ENCODE results near the gene DNAJC30.
"Not testable (repeated sequence)": the region's sequence is repeated elsewhere in the genome, so short reads cannot be mapped to it uniquely, and the experiment has no call there.

The DNAJC30 gene

DNA sequence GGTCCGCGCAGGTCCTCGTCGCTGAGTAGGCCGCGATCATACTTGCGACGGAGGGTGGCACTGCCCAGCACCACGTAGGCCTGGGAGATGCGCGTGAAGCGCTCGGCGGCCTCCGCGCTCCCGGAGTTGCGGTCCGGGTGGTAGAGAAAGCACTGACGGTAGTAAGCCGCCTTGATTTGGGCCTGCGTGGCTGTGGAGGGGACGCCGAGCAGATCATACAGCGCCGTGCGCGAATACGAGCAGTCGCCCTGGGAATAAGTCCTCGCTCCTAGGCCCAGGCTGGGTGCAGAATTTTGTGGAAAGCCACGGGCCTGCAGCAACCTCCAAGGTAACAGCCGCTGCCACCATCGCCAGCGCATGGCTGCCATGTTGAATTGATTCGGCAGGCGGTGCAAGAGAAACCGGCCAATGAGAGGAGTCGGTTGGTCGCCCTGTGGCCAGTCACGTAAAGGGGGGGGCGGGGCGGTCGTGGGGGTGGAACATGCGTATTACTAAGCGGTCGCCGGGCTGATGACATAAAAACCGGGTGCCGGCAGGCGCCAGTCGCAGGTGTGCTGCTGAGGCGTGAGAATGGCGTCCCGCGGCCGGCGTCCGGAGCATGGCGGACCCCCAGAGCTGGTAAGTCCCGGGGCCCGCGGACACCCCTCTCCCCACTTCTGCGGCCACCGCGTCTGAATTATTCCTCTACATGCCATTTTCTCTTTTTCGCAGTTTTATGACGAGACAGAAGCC is at the start of gene DNAJC30, which contains the start of gene BUD23:
Gene DNAJC30, minus strand, starts transcription at position 398 of the 732 bp plus-strand sequence. Its CDS starts 30 bp downstream, at position 368.
Gene BUD23, plus strand, starts transcription at position 542 of the 732 bp plus-strand sequence. Its CDS starts 29 bp downstream, at position 571.
- DNase-seq (ENCODE audit: low read depth), result peak; percentile 93

DNA sequence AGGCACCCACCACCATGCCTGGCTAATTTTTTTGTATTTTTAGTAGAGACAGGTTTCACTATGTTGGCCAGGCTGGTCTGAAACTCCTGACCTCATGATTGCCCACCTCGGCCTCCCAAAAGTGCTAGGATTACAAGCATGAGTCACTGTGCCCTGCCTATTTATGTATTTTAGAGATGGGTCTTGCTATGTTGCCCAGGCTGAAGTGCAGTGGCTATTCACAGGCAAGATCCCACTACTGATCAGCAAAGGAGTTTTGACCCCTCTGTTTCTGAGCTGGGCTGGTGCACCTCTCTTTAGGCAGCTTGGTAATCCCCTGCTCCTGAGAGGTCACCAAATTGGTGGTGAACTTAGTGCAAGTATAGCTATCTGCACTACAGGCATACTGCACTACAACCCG is 49.1 kb upstream of the DNAJC30 start:
- no peak for DNase-seq (ENCODE audit: low read depth)

DNA sequence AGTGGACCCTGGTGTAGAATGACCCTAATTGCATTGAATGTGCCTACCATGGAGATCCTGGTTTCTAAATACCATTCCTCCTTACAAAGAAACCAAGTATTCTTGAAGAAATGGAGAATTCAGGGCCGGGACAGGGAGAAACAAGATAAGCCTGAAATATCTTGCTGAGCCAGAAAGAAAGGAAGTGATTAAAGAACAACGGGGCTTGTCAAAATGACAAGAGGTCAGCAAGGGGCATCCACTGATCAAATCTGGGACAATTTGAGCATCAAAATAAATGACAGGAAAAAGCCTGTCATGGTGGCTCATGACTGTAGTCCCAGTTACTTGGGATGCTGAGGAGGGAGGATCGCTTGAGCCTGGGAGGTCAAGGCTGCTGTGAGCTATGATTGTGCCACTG is 47.2 kb upstream of the DNAJC30 start:
- no peak for DNase-seq (ENCODE audit: low read depth)

DNA sequence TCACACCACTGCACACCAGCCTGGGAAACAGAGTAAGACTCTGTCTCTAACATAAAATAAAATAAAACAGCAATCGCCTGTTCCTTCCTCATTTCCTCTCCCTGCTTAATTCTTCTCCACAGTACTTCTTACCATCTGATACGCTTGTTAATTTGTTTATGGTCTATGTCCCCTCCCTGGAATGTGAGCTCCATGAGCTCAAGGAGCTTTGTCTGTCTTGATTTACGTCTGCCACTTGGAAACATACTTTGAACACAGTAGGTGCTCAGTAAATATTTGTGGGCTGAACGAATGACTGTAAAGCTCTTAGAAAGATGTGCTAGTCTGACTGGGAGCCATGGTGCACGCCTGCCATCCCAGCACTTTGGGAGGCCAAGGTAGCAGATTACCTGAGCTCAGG is 45.3 kb upstream of the DNAJC30 start:
- DNase-seq (ENCODE audit: low read depth), result no peak

DNA sequence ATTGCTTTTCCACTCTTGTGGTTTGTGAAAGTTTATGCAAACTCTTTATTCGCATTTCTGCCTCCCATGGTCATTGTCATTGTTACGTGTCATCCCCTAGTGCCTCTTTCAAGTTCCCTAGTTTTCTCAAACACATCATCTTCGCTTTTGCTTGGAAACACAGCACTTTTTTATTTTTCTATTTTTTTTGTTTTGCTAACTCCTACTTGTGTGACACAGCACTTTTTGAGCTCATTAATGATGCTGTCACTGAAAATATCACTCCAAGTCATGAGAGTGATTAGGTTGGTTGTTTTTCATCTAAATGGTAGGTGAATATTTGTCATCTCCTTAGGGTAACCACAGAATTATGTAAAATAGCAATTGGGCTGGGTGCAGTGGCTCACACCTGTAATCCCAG is 44.7 kb upstream of the DNAJC30 start:
- no peak for DNase-seq (ENCODE audit: low read depth)

DNA sequence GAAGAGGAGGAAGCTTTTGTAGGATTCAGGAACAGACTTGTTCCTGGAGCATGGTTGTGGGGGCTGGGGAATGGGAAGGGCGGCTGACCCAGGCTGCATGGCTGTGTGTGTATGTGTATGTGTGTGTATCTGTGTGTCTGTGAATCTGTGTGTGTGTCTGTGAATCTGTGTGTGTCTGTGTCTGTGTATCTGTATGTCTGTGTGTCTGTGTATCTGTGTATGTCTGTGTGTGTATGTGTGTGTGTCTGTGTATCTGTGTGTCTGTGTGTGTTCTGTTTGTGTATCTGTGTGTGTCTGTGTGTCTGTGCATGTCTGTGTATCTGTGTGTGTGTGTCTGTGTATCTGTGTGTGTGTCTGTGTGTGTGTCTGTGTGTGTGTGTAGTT is 42.8 kb upstream of the DNAJC30 start:
- no peak for DNase-seq (ENCODE audit: low read depth)

DNA sequence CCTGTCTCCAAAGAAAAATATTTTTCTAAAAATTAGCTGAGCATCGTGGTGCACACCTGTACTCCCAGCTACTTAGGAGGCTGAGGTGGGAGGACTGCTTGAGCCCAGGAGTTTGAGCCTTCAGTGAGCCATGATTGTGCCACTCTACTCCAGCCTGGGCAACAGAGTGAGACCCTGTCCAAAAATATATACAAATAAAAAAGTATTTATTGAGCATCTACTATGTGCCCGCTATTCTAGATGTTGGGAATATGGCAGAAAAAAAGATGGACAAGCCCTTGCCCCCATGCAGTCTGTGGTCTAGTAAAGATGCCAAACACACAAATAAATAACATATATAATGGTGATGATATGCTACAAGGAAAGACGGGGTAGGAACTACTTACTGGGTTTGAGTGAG is 40.6 kb upstream of the DNAJC30 start:
- DNase-seq (ENCODE audit: low read depth), result no peak

DNA sequence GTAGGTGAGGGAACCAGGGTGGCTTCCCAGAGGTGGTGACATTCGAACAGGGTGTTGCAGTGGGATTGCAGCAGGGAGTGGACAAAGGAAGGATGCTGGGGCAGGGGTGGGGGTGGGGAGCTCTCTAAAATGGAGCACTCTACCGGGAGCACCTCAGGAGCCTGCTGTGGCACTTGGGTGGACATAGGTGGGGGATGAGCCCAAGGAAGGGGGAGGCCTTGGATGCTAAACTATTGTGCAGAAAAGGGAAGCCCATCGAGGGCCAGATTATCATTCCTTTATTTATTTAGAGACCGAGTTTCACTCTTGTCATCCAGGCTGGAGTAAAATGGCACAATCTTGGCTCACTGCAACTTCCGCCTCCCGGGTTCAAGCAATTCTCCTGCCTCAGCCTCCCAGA is 39.5 kb upstream of the DNAJC30 start:
- no peak for DNase-seq (ENCODE audit: low read depth)

DNA sequence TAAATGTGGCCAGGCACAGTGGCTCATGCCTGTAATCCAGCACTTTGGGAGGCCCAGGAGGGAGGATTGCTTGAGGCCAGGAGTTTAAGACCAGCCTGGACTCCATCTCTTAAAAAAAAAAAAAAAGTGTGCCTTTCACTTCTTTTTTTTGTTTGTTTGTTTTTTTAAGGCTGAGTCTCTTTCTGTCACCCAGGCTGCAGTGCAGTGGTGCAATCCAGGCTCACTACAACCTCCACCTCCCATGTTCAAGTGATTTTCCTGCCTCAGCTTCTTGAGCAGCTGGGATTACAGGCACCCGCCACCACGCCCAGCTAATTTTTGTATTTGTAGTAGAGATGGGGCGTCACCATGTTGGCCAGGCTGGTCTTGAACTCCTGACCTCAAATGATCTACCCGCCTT is 38.9 kb upstream of the DNAJC30 start:
- DNase-seq (ENCODE audit: low read depth), result not testable (repeated sequence)

DNA sequence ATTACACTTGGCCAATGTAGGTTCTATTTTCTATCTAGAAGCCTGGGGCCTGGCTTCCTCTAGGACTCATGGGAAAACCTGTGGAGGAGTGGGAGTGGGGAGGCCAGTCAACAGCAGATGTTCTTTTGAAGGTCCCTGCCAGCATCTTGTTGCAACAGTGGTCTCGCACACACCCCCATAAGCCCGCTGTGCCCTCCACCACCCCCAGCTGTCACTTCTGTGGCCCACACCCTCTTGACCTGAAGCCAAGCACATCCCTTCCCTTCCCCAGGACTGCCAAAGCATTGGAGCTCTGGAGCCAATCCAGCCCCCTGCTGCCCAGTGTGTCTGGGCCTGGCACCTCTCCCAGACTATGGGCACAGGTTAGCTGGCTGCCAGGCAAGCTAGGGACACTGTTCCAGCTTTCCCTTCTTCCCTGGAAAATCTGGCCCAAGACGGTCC is 38.1 kb upstream of the DNAJC30 start:
- no peak for DNase-seq (ENCODE audit: low read depth)

DNA sequence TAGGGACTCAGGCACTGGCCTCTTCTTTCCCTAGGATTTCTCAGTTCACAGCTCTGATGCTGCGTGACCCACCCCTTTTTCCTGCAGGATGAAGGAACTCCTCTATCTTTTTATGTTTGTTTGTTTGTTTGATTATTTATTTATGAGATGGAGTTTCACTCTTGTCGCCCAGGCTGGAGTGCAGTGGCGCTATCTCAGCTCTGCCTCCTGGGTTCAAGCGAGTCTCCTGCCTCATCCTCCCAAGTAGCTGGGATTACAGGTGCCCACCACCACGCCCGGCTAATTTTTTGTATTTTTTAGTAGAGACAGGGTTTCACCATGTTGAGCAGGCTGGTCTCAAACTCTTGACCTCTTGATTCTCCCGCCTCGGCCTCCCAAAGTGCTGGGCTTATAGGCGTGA is 37.2 kb upstream of the DNAJC30 start:
- not testable (repeated sequence) for DNase-seq (ENCODE audit: low read depth)

DNA sequence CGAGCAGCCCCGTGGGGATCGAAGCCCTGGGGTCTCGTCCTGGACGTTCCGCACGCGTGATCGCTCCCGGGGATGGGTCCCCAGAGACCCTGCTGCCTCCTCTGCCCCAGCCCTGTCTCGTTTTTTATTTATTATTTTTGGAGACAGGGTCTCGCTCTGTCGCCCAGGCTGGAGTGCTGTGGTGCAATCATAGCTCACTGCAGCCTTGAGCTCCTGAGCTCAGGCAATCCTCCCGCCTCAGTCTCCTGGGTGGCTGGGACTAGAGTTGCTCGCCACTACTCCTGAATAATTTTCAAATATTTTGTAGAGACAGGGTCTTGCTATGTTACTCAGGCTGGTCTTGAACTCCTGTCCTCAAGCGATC is 36.5 kb upstream of the DNAJC30 start:
- no peak for DNase-seq (ENCODE audit: low read depth)

DNA sequence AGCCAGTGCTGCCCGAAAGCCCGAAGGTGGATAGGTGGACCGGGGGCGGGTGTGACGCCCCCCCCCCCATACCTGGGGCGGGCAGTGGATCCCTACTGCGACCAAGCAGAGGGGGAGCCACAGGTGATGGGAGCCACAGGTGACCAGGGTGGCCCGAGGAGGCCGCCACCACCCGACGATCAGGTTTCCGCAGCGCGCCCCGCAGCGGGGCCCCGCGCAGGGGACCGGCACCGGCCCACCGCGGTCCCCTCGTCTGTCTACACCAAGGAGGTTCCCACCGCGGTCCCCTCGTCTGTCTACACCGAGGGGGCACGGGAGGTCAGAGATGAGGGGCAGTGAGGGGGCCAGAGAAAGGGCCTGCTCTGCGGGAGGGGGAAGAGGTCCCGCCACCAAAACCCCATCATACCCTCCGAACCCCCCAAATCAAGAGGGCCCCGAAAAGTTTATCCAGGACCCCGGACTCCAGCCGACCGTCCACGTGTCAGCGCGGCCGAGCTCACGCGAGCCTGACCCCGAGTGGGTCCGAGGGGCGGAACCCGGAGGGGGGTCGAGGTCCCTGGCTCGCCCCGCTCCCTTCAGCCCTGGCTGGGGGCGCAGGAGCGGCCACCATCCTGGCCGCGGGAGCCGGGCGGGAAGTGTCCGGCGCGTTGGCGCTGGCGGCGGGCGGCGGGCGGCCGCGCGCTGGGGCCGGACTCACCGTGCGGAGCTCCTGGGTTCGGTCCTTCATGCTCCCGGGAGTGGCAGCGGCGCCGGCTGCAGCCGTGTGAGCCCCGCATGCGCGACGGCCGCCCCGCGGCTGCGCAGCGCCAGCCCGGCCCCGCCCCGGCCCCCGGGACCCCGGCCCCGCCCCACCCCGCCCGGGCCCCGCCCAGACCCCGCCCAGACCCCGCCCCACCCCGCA is 35.9 kb upstream of the DNAJC30 start, which contains the start of gene STX1A:
Gene STX1A, minus strand, starts transcription at position 765 of the 901 bp plus-strand sequence. Its CDS starts 38 bp downstream, at position 727.
- DNase-seq (ENCODE audit: low read depth), result peak; percentile 41

DNA sequence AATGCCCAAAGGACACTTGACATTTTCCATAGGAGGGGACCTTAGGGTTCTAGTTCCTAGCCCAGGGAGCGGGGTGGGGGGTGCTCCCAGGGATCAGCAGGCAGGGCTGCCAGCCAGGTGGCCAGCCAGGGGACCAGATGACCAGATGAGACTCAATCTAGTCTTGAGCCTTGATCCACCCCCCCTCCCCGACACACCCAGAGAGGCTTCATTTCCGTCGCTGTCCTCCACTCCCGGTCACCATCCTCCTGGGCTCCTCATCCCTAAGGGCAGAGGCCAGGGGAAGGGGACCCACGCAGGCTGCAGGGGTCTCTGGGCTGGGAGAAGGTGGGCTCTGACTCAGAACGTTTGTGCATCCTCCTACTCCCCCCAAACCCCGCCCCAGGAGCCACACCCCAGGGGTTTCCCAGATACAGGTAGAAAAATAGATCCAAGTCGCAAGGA is 35.2 kb upstream of the DNAJC30 start:
- no peak for DNase-seq (ENCODE audit: low read depth)

DNA sequence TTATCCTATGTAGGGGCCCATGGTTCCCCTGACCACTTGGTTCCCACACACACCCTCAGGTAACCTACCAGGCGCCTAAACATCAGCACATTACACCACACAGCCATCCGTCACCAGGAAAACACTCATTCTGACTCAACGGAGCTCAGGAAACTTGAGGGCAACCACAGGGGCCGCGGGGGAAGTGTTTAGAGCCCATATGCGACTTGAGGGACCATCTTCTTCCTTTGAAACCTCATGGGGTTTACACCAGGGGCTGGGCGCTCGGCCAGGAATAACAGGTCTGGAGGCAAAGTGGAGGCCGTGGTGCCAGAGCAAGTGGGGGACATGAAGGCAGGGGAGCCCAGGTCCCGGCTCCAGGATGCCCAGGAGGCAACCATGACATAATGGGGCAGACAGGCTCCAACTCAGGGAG is 34.7 kb upstream of the DNAJC30 start:
- peak; percentile 81 for DNase-seq (ENCODE audit: low read depth)

DNA sequence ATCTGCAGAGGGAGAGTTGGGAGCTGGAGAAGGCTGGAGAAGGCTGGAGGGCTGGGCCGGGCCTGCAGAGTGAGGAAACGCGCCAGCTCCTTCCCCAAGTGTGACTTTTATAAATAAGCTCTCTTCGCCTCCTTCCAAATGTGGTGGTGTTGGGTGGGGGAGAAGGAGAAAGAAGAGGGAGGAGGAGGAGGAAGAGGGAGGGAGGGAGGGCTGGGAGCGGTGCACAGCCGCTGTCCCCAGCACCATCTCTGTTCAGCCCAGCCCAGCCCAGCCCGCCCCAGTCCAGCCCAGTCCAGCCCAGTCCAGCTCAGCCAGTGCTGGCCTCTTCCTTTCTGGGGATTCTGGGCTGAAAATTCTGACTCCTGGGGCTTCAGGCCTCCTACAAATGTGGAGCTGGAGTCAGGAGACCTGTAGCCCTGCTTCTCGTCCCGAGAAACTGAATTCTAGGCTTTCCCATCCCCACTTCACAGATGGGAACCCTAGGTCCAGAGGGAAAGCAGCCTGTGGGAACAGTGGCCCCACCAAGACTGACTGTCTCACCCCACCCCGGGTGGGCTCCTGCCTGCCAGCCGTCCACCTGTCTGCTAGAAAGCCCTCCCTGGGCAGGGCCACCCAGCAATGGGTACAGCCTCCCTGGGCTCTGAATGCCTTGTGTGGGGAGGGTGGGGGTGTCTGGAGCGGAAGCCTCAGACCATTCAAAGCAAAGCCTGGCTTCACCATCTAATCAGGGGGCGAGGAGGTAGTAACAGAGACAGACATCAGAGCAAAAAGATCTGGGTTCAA is 34.0 kb upstream of the DNAJC30 start:
- DNase-seq (ENCODE audit: low read depth), result no peak

DNA sequence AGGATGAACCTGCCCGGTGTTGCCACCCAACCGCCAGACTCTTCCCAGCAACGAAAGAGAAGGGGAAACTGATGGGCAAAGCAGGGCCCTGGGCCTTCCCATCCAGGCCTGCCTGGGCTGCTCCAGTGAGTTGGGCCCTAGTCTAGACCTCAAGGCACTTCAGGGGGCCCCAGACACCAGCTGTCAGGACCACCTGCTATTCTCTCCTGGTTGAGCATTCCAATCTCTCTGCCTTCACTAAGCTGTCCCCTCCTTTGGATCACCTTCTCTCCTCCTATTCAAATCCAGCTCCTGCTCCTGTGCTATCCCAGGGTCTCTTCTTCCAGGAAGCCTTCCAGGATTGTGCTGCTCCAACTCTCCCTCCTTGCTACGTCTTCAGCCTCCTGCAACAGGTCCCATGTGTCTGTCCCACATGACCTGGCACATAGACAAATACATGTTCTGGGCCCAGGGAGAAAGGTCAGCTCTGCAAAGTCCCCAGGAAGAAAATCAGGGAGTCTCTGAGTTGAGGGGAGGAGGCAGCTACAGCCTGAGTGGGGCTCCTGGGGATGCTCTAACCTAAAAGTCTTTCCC is 33.2 kb upstream of the DNAJC30 start:
- DNase-seq (ENCODE audit: low read depth), result no peak

DNA sequence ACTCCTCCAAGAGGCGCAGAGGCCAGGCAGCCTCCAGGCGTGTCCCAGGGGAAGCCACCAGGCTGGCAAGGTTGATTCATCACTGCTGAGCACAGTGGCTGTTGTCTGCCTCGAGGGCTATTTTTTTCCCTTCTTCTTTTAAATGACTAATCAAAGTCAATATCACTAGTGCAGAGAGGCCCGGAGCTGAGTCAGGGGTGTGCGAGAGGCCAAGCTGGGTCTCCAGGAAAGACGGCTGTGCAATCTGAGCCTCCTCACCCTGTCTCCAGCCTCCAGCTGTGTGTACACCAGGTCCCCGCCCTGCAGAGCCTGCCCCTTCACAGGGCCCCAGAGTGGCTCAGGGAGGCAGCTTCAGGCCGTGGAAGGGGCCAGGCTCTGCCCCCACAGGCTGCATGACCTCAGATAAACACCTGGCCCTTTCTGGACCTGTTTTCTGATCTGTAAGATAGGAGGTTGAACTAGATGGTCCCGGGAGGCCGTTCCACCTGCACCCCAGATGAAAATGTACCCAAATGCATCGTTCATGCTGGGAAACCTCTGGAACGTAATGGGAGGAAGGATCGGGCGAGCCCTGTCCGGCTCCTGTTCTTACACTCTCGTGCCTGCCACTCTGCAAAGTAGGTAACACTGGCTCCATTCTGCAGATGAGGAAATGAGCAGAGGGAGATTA is 32.5 kb upstream of the DNAJC30 start:
- peak; percentile 92 for DNase-seq (ENCODE audit: low read depth)

DNA sequence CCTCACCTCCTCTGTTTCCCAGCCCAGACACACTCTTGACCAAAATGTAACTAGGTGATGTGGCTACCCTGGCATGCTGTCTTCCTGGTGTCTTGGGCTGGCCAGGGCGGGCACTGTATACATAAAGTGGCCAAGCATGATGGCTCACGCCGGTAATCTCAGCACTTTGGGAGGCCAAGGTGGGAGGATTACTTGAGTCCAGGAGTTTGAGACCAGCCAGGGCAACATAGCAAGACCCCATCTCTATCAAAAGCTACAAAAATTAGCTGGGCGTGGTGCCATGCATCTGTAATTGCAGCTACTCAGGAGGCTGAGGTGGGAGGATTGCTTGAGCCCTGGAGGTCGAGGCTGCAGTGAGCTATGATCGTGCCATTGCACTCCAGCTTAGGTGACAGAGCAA is 30.1 kb upstream of the DNAJC30 start:
- DNase-seq (ENCODE audit: low read depth), result not testable (repeated sequence)

DNA sequence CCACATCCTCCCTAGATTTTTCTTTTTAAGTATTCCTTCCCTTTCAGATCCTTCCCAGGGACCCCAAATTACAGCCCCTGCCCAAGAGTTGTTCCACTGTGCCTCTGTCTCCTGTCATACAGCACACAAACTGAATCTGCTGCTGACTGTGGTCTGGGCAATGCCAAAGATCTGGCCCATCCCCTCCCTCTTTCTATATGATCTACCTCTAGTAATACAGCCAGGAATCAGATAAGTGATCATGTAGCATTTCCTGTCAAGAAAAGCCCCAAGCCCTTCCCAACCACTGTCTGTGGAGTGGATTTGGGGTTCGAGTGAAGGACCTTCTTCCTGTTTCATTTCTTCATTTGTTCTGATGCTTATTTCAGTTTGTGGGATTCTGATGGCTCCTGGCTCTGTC is 29.5 kb upstream of the DNAJC30 start:
- DNase-seq (ENCODE audit: low read depth), result no peak

DNA sequence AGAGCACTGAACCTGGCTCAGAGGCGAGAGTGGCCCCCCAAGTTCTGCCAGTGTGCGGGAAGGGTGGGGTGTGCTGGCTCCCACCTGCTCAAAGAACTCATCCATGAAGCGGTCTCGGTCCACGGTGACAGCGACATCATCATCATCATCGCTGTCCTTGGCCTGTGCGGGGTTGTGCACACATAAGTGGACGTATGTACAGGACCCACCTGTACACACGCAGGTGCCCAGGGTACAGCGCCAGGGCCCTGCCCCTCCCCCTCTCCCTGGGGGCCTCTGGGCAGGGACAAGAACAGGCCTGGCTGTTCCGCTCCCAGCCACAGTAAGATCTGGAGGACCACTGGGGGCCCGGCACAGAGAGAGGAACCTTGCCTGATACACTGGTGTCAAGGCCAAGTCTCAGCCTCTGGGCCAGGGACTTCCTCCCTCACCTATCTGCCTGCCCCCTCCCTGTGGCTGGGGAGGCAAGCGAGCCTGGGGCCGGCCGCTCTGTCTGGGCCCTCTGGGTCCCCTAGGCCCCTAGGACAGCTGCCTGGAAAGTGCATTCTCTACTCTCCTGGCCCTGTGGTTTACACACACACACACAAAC is 25.8 kb upstream of the DNAJC30 start:
- DNase-seq (ENCODE audit: low read depth), result no peak

Measured in amniotic epithelial cell (primary cell).